ENCODE results near the gene DIP2C.
"Not testable (repeated sequence)": the region's sequence is repeated elsewhere in the genome, so short reads cannot be mapped to it uniquely, and the experiment has no call there.

Gene DIP2C

DNA sequence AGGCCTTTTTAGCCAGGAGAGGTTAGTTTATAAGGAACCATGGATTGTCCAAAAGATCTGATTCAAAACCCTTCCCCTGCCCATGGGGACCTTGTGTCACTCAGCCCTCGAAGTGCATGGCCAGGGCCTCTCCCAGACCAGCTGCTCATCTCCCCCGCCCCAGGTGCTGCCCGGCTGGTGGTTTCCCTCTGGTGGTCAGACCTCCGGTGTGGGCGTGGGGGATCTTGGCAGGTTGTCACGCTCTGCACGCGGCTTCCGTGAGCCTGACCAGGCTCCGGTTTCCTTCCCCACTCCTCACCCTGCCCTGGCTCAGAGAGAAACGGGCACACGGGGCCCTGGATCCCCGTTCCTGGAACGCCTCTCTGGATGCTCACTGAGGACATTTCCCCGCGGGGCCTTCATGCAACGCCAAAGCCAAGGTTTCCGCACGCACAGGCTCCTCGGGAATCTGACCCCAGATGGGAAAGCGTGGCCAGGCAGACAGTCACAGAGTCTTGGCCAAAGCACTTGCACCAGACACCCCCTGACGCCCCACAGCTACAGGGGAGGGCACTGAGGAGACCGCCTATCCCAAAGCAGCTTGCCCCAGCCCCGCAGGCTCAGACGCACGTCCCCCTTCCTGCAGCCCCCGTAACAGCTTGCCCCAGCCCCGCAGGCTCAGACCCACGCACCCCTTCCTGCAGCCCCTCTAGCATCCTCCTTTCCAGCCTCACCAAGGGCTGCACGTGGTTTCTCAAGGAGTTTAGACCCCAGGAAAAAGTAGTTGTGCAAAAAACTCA, 7.8 kb upstream of the DIP2C start:
- no peak for DNase-seq

DNA sequence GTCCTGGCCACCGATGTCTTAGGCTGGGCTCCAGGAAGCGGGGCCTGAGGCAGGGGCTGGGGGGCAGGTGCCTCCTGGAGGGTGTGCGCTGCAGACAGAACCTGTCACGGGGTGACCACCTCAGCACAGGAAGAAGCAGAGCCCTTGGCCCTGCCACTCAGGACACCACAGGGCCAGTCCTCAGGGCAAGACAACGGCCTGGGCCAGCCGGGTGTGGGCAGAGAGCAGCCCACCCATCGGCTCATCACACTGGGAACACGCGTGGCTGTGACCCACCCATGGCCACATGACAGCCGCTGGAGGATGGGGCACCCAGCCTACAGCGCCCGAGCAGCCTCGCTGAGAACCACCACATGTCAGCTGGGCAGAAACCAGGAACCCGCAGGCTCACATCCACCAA, 5.9 kb upstream of the DIP2C start:
- no peak for DNase-seq

- no peak for DNase-seq
Observed at GRCh38 chr10:693506-693905, 4.0 kb upstream of the DIP2C start.

GRCh38 chr10:692682-693351, 3.3 kb upstream of the DIP2C start:
- peak in 1 of 2 experiments; percentile 17 for DNase-seq

DNA sequence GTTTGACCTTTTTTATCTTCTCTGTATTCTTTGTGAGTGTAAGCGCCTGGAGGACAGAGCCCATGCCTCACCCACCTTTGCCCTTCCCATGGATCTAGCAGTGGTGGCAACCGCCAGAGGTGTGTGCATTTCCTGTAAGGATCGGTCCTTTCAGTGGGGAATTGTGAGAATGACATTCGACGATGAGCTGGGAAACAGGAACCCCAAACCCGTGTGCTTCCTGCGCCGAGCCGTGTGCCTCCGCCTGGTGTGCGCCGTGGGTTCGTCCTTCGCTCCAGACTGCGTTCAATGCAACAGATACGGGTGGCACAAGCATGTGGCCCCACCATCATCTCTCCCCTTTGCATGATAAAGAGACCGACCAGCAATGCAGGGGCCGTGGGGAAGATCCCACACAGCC, 1.7 kb upstream of the DIP2C start:
- no peak for DNase-seq

DNA sequence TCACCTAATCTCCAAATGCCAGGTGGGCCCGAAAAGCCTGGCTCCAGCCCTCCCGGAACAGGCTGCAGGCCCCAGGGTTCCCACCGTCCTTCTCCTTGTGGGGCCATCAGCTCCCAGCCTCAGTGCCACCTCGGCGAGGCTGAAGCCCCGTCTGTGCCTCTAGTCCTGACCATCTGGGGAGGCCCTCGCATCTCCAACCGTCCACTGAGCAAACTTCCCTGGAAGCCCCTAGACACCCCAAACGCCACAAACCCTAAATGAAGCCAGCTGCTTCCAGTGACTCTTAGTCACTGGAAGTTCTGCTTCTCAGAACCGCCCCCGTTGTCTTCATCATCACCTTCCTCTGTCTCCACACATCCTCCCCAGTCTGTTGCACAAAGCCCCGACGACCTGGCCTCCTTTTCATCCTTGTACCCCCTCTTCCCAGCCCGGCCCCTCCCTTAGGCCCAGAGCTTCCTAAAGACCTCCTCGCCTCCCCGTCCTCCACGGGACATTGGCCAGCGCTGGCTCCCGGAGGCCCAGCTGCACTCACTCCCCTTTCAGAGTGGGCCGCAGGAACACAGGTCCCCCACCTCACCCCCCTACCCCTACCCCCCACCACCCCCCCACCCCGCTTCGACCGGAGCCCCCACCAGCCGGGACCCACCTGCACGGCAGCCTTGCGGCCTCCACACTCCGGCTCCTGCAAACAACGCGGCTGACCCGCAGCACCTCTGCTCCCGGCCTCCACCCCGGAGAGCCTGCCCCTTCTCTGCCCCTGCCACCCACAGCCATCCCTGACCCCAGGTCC, 1.1 kb upstream of the DIP2C start:
- DNase-seq = no peak

GRCh38 chr10:689121-689451, 382 bp downstream of the DIP2C start:
- DNase-seq = peak in 1 of 2 experiments; percentile 53

GRCh38 chr10:688312-689120, 952 bp downstream of the DIP2C start:
- peak in 1 of 2 experiments; percentile 61 for DNase-seq

DNA sequence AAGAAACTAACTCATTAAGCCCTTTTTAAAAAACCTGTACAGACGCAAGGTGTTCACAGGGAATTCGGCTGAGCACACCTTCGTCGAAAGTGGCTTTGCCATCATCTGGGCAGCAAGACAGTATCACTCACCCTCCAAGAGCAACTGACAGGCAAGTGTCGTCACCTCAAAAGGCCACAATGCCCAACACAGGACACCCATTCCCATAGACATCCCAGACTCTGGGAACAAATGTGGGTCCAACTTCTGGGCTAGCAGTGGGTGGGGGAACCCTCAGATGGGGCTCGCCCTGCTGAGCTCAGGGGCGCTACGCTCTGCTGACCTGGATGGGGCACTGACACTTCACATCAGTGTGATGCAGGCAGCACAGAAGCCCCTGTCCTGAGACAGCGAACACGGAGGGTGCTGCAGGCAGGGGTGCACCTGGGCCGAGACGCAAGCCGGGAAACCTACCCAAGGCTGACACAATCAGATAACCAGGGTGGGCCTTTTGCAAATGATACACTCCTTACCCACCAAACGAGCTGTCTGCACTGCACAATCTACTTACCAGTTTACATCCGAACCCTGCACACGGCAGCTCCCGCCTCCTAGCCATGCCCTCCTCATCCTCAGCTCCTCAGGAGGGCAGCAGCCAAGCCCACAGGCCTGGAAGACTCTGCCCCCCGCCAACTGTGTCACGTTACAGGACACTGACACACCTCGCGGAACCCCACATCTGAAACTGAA, 1.7 kb downstream of the DIP2C start:
- no peak for DNase-seq

DNA sequence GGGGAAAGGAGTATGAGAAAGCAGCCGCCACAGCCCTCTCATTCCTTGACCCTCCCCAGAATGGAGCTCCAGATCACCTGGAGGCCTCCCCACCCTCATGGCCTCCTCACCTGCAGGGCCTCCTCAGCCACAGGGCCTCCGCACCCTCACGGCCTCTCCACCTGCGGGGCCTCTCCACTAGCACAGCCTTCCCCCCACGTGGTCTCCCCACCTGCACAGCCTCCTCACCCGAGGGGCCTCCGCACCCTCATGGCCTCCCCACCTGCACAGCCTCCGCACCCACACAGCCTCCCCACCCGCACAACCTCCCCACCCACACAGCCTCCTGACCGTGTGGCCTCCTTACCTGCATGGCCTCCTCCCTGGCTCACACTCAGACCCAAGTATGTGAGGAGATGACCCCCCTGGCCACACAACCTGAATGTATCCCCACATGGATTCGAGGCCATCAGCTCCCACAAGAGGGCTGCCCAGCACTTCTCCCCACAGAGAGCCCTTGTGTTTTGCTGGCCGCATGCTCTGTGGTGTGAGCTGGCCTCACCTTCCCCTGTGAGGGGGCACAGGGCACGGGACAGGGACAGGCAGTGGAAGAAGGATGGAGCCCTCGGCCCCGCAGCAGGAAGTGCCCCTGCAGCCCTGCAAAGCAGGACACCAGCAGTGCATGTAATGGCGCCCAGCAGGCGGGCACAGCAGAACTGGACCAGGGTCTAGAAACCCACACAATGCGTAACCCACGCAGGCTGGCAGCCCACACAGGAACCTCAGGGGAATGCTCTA, 3.1 kb downstream of the DIP2C start:
- DNase-seq = no peak

- no peak for DNase-seq
Observed at GRCh38 chr10:685613-686012, 3.9 kb downstream of the DIP2C start.

DNA sequence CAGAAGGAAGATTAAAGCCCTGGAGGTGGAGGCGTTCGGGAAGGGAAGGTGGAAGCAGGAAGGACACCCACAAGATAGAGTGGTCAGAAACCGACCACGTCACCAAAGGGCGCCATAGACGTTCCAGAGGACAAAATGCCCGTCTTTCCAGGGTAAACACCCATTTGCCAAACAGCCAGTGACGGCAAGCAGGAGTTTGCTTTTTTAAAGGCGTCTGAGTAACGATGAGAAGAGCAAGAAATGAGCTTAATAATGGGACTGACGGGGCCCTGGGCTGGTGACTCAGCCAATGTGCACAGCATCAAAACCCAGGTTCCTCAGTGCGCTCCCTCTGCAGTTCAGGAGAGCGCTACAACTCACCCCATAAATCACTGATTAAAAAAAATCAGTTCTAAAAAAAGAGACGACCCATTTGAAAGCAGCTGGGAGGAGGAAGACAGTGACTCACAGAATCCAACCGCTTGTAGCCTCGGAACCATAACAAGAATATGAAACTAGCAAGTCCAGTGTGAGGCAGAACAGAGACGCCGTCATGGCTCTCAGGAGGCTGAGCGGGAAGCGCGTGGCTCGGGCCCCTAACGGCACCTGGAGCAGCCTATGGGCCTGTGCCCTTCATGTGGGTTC, 5.9 kb downstream of the DIP2C start:
- DNase-seq = peak in 1 of 2 experiments; percentile 33

- DNase-seq = no peak
Observed at GRCh38 chr10:682931-683447, 6.5 kb downstream of the DIP2C start.

DNA sequence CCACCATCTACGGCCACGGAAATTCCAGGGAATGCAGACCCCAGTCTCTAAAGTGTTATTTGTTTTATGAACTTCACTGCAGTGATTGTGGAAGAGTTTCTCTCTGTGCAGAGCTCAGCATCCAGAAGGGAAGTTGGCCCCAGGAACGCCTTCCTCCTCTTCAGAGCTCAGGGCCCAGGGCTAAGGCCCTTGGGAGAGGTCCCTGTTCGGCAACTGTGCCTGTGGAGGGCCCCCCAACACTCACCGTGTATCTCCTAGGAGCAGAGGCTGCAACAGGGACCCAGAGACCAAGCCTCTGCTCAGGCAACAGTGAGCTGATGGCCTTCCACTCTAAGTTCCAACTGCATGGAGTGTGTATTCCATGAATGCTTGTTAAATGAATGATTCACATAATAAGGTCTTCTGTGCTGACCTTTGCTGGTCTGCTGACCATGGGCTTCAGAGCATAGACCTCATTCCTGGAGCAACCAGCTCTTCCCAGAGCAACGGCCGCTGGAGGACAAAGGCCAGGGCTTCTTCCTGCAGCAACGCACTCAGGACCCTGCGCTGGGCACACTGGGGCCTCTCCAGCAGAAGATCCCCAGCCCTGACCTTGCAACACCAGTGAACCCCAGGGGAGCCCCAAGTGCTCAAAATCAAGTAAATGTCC, 7.7 kb downstream of the DIP2C start:
- no peak for DNase-seq

GRCh38 chr10:680745-681144, 8.7 kb downstream of the DIP2C start:
- no peak for DNase-seq

DNA sequence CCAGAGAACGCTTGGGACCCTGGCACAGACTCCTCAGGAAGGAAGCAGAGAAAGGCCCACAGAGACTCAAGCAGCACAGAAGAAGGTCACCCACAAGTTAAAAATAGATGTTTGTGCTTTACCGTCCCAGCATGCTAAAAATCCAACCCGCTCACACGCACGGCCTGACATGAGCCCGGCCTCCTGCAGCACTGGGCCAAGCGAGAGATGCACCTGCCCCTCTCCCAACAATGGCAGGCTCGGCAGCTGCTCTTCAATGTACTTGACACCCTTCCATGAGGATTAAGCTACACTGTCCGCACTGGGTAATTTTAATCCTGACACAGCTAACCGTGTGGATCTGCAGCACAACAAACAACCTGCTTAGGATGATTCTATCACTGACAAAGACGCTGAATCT, 9.3 kb downstream of the DIP2C start:
- DNase-seq = no peak

DNA sequence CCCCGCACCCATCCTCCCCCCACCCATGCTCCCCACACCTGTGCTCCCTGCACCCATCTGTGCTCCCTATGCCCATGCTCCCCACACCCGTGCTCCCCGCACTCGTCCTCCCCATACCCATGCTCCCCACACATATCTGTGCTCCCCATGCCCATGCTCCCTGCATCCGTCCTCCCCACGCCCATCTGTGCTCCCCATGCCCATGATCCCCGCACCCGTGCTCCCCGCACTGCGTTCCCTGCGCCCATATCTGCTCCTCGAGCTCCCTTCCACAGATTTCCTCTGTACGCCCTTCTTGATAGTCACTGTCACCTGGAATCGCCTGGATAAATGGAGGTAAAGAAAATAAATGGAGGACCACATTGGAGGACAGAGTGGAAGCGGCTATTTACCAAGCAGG, 9.9 kb downstream of the DIP2C start:
- no peak for DNase-seq

- not testable (repeated sequence) for DNase-seq
Observed at GRCh38 chr10:678662-679005, 10.8 kb downstream of the DIP2C start.

GRCh38 chr10:677750-678661, 11.5 kb downstream of the DIP2C start:
- no peak for DNase-seq
